ENCODE results near the gene TMEM240. TPM values are rescaled to one million over a fixed set of nuclear protein-coding genes. Genes with fewer than 3 reads are reported as not detected.

TMEM240 gene
- total and polyA plus RNA-seq, 9 of the 15 experiments (the other 6 are each of a cell fraction or from before 2014, with no cell fraction given) = 0.24 to 2.0 (median 0.69) TPM; not detected in 5

- WGBS (ENCODE audit: insufficient coverage, low coverage, missing lambda C conversion rate) = 94% methylated on average over 37 of the region's 45 CpGs
- POLR2A ChIA-PET = interaction anchor here (0.6 to 4.7 kb wide), 2 partner anchors 9 to 14 kb away, joined by 4 to 36 read pairs; no protein-coding TSS in a partner anchor
- in situ Hi-C loops (cut with MboI) = no loop called here
Observed at GRCh38 chr1:1542766-1543705, 2.6 kb upstream of the TMEM240 start.

More at GRCh38 chr1:1542766-1543705, 2.6 kb upstream of the TMEM240 start:
- Histone ChIP-seq H3K27me3 (ENCODE audit: control insufficient read depth in 2 of 2, insufficient read depth in 2 of 2, low read length in 2 of 2) (no peaks in the 10 kb centered on the region), H4K20me1 (replicated peaks; ENCODE audit: control insufficient read depth, insufficient read depth, low read length) (peaks cover 3% of the 10 kb centered on the region; the same call in 1 of the 2 replicates), H3K4me1 (replicated peaks in 1 of 2; ENCODE audit: control insufficient read depth in 2 of 2, insufficient read depth in 2 of 2, low read length in 2 of 2) (peaks cover 0 to 38% of the 10 kb centered on the region in 2 experiments; a peak in 2 of 5 replicates), H3K4me3 (no peak overlapping the region), H3K9me1 (ENCODE audit: control insufficient read depth, insufficient read depth, low read length) (no peaks in the 10 kb centered on the region), H2AFZ (ENCODE audit: low read depth, low read length) (no peak overlapping the region), H3K36me3 (ENCODE audit: control insufficient read depth, insufficient read depth, low read length) (peaks cover 74% of the 10 kb centered on the region), H3K9ac (ENCODE audit: insufficient read depth in 1 of 2, low read depth in 2 of 2, low read length in 2 of 2) (no peak overlapping the region; a peak in 1 of 4 replicates), H3K9me3 (replicated peaks; ENCODE audit: control insufficient read depth, insufficient read depth, low read depth, low read length) (no peaks in the 10 kb centered on the region), H3K4me2 (ENCODE audit: insufficient read depth, low read length) (no peak overlapping the region), H3K27ac (ENCODE audit: extremely low read depth, low read depth, low read length) (no peak overlapping the region), H3K79me2 (ENCODE audit: control insufficient read depth, insufficient read depth, low read length) (peaks cover 10% of the 10 kb centered on the region; the same call in 2 of the 3 replicates)
- BruUV-seq (replicated peaks) = no TSS peak
- ATAC-seq = peak; percentile 72
- TF ChIP-seq ETS1 (conservative IDR thresholded peaks at IDR 0.05; ENCODE audit: control insufficient read depth, low read depth, low read length) (no peak), ZFX (CRISPR knock-in tag; IDR thresholded peaks at IDR 0.05) (no peak), TFAP4 (CRISPR knock-in tag; IDR thresholded peaks at IDR 0.05; ENCODE audit: borderline replicate concordance) (peak; percentile 32; the same call in 1 of the 2 replicates), RBFOX2 (IDR thresholded peaks at IDR 0.05; ENCODE audit: low read depth, low read length) (peak; percentile 22; the same call in 1 of the 2 replicates), SAFB (IDR thresholded peaks at IDR 0.05; ENCODE audit: borderline replicate concordance, low read depth, low read length) (0 out of 2 replicates have a peak, but pooled peaks have one; percentile 24), ZNF12 (CRISPR knock-in tag; IDR thresholded peaks at IDR 0.05) (no peak), SMARCA4 (IDR thresholded peaks at IDR 0.05) (no peak), PYGO2 (tag; IDR thresholded peaks at IDR 0.05) (no peak)
- intact Hi-C loops (cut with micrococcal nuclease) = no loop called here
- DNase-seq (ENCODE audit: extremely low read depth in 1 of 4, low spot score in 3 of 4) = peak in 2 of 4 experiments; percentile 21 to 59
- CTCF ChIA-PET (ENCODE audit: low intra/inter-chr PET ratio) = no interaction called here
- FAIRE-seq = no peak
